GM21576 (cell line): Measurements from ENCODE around the gene ANAPC5.

Experiments
- ATAC-seq: cut with Tn5 transposase; IDR thresholded peaks from one replicate; pipeline ENCODE4 v1.9.1; 2021; ENCODE audit warnings: mild to moderate bottlenecking, moderate library complexity; ENCODE audit not compliant: unreplicated experiment

Gene ANAPC5

DNA sequence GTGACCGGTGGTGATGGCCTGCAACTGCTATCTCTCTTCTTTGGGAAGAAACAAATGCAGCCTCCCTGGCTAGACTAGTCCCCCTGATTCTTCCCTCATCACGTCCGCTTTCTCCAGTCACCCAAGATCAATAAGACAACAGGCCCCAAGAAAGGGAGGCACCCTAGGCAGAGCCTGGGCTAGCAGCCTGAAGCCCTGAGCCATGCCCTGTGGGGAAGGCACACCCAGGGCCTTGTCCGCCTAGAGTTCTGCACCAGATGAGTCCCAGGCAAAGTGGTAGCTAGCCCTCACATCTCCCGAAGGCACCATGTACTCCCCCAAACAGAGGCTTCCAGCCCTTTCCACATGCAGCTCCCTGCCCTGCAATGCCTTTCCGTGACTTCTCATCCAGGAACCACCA lies 90.8 kb downstream of the ANAPC5 start:
- no peak for ATAC-seq

DNA sequence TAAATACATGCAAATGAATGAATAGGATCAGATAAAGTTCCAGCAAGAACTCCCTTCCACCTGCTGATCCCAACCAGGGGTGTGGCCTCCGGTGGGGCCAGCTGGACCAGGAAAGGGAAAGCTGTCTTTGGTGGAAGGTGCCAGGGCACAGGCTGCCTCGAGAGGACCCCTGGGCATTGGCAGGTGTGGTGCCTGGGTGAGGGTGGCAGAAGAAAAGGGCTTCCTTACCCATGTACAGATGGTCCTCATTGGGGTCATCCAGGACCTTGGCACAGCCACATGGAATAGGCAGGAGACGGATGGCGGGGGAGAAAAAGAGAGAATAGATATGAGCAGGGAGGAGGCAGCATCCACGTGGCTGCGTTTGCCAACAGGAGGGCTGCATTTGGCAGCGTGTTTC lies 92.1 kb downstream of the ANAPC5 start:
- no peak for ATAC-seq

DNA sequence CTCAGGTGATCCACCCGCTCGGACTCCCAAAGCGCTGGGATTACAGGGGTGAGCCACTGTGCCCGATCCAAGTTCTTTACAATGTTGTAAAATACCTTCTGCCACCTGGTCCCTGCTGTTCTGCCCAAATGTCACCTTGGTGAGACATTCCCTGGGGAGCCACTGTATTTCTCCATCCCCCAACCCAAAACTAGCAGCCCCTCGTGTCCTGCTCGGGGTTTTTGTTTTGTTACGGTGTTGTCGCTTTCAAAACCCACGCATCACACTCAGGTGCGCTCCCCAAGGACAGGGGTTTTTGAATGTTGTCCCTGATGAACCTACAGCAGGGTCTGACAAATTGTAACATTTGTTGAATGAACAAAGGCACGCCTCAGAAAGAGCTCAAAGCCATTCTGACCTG lies 93.1 kb downstream of the ANAPC5 start:
- no peak for ATAC-seq
